SKM-1 (cell line): ENCODE data around the gene TSHR.
"Not testable (repeated sequence)": the region's sequence is repeated elsewhere in the genome, so short reads cannot be mapped to it uniquely, and the experiment has no call there.

Source experiments
- DNase-seq: peaks from one replicate; lab custom pipeline; 2025; ENCODE audit not compliant: unreplicated experiment; lab: John Stamatoyannopoulos, UW

The TSHR gene

GRCh38 chr14:80948291-80948690, 7.1 kb upstream of the TSHR start:
- no peak for DNase-seq

- no peak for DNase-seq
These were observed 3.9 kb upstream of the TSHR start for GRCh38 chr14:80951491-80951890.

- DNase-seq, result not testable (repeated sequence)
These were observed 2.2 kb upstream of the TSHR start for GRCh38 chr14:80953211-80953610.

- no peak for DNase-seq
These were observed 628 bp upstream of the TSHR start for GRCh38 chr14:80954687-80955299.

GRCh38 chr14:80956102-80956501, 681 bp downstream of the TSHR start:
- no peak for DNase-seq

GRCh38 chr14:80956922-80957321, 1.5 kb downstream of the TSHR start:
- DNase-seq, result no peak

GRCh38 chr14:80957613-80958012, 2.2 kb downstream of the TSHR start:
- no peak for DNase-seq

- no peak for DNase-seq
These were observed 2.8 kb downstream of the TSHR start for GRCh38 chr14:80958226-80958625.

- no peak for DNase-seq
These were observed 3.5 kb downstream of the TSHR start for GRCh38 chr14:80958939-80959338.

GRCh38 chr14:80959496-80959895, 4.1 kb downstream of the TSHR start:
- DNase-seq, result no peak

- DNase-seq, result no peak
These were observed 9.6 kb downstream of the TSHR start for GRCh38 chr14:80965037-80965436.

- DNase-seq, result no peak
These were observed 18.7 kb downstream of the TSHR start for GRCh38 chr14:80973931-80974641.

- DNase-seq, result no peak
These were observed 19.3 kb downstream of the TSHR start for GRCh38 chr14:80974679-80975078.

GRCh38 chr14:80977221-80977620, 21.8 kb downstream of the TSHR start:
- DNase-seq, result no peak

GRCh38 chr14:80978403-80978802, 23.0 kb downstream of the TSHR start:
- no peak for DNase-seq

GRCh38 chr14:80979951-80980350, 24.5 kb downstream of the TSHR start:
- no peak for DNase-seq

- no peak for DNase-seq
These were observed 25.7 kb downstream of the TSHR start for GRCh38 chr14:80981156-80981555.

GRCh38 chr14:80981673-80982072, 26.3 kb downstream of the TSHR start:
- DNase-seq, result no peak

GRCh38 chr14:80982711-80983110, 27.3 kb downstream of the TSHR start:
- DNase-seq, result no peak

- no peak for DNase-seq
These were observed 32.0 kb downstream of the TSHR start for GRCh38 chr14:80987235-80988032.

- DNase-seq, result no peak
These were observed 32.8 kb downstream of the TSHR start for GRCh38 chr14:80988192-80988591.
